ENCODE measurements around the gene PCNT.

Gene PCNT

GRCh38 chr21:46323710-46324389, at the start of gene PCNT, which contains the start of gene C21orf58:
Gene PCNT (plus strand): TSS chr21:46324156. CDS start chr21:46324229, 73 bp downstream.
Gene C21orf58 (minus strand): TSS chr21:46323870. CDS start chr21:46322738, 1,132 bp downstream.
- peak; percentile 84 to 95 (median 94) for DNase-seq (ENCODE audit: low read depth in 4 of 4, low spot score in 1 of 4)

- DNase-seq (ENCODE audit: low read depth in 4 of 4, low spot score in 1 of 4) = no peak
These were observed 49.1 kb upstream of the PCNT start for GRCh38 chr21:46274797-46275390.

GRCh38 chr21:46284077-46284644, 39.8 kb upstream of the PCNT start:
- no peak for DNase-seq (ENCODE audit: low read depth in 4 of 4, low spot score in 1 of 4)

- DNase-seq (ENCODE audit: low read depth in 4 of 4, low spot score in 1 of 4) = no peak
These were observed 39.2 kb upstream of the PCNT start for GRCh38 chr21:46284733-46285132.

GRCh38 chr21:46285206-46285661, 38.7 kb upstream of the PCNT start, which contains the start of gene MCM3AP:
Gene MCM3AP (minus strand): TSS chr21:46285611. CDS start chr21:46285286, 325 bp downstream.
- no peak for DNase-seq (ENCODE audit: low read depth in 4 of 4, low spot score in 1 of 4)

GRCh38 chr21:46285761-46286647, 38.0 kb upstream of the PCNT start, which contains the start of gene YBEY:
Gene YBEY (plus strand): TSS chr21:46286342. CDS start chr21:46286914, 572 bp downstream.
- peak; percentile 63 to 84 (median 75) for DNase-seq (ENCODE audit: low read depth in 4 of 4, low spot score in 1 of 4)

GRCh38 chr21:46286648-46287002, 37.3 kb upstream of the PCNT start:
- DNase-seq (ENCODE audit: low read depth in 4 of 4, low spot score in 1 of 4) = no peak

GRCh38 chr21:46287541-46287940, 36.4 kb upstream of the PCNT start:
- DNase-seq (ENCODE audit: low read depth in 4 of 4, low spot score in 1 of 4) = no peak

- DNase-seq (ENCODE audit: low read depth in 4 of 4, low spot score in 1 of 4) = no peak
These were observed 34.2 kb upstream of the PCNT start for GRCh38 chr21:46289655-46290179.

- DNase-seq (ENCODE audit: low read depth in 4 of 4, low spot score in 1 of 4) = no peak
These were observed 32.4 kb upstream of the PCNT start for GRCh38 chr21:46291561-46291960.

GRCh38 chr21:46294647-46295176, 29.2 kb upstream of the PCNT start:
- no peak for DNase-seq (ENCODE audit: low read depth in 4 of 4, low spot score in 1 of 4)

- no peak for DNase-seq (ENCODE audit: low read depth in 4 of 4, low spot score in 1 of 4)
These were observed 28.7 kb upstream of the PCNT start for GRCh38 chr21:46295177-46295770.

GRCh38 chr21:46295996-46296752, 27.8 kb upstream of the PCNT start:
- DNase-seq (ENCODE audit: low read depth in 4 of 4, low spot score in 1 of 4) = peak in 2 of 4 experiments; percentile 28 to 55

- no peak for DNase-seq (ENCODE audit: low read depth in 4 of 4, low spot score in 1 of 4)
These were observed 26.4 kb upstream of the PCNT start for GRCh38 chr21:46297338-46298271.

GRCh38 chr21:46299167-46299566, 24.8 kb upstream of the PCNT start:
- DNase-seq (ENCODE audit: low read depth in 4 of 4, low spot score in 1 of 4) = no peak

GRCh38 chr21:46301759-46302158, 22.2 kb upstream of the PCNT start:
- DNase-seq (ENCODE audit: low read depth in 4 of 4, low spot score in 1 of 4) = no peak

GRCh38 chr21:46304437-46304836, 19.5 kb upstream of the PCNT start:
- no peak for DNase-seq (ENCODE audit: low read depth in 4 of 4, low spot score in 1 of 4)

- no peak for DNase-seq (ENCODE audit: low read depth in 4 of 4, low spot score in 1 of 4)
These were observed 19.0 kb upstream of the PCNT start for GRCh38 chr21:46304955-46305354.
